Measurements from ENCODE around the gene AGPAT3.

Gene AGPAT3

DNA sequence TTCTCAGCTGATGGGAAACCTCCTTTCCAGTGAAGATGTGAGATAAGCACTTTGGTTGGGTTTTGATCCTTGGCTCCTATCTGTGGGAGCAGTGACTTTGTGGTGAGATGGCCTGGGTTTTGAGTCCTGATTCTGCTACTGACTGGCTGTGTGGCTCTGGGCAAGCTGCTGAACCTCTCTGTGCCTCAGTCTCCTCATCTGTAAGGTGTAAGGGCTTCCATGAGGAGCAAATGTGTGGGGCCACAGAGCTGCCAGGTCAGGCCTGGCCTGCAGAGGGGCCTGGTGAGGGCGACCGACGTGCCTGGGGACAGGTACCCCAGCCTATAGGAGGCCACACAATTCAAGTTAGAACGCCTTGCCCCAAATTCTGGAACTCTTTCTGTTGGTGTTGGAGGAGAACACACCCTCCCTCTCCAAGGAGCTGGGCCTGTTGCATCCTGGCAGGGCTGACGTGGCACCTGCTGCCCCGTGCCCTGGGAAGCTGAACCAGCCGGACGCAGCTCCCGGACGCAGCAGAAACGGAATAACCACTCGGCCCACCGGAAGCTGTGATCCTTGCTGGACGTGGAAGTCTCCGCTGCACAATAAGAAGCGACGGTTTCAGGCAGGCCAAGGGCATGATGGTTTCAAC is 62.7 kb downstream of the AGPAT3 start:
- no peak for DNase-seq

DNA sequence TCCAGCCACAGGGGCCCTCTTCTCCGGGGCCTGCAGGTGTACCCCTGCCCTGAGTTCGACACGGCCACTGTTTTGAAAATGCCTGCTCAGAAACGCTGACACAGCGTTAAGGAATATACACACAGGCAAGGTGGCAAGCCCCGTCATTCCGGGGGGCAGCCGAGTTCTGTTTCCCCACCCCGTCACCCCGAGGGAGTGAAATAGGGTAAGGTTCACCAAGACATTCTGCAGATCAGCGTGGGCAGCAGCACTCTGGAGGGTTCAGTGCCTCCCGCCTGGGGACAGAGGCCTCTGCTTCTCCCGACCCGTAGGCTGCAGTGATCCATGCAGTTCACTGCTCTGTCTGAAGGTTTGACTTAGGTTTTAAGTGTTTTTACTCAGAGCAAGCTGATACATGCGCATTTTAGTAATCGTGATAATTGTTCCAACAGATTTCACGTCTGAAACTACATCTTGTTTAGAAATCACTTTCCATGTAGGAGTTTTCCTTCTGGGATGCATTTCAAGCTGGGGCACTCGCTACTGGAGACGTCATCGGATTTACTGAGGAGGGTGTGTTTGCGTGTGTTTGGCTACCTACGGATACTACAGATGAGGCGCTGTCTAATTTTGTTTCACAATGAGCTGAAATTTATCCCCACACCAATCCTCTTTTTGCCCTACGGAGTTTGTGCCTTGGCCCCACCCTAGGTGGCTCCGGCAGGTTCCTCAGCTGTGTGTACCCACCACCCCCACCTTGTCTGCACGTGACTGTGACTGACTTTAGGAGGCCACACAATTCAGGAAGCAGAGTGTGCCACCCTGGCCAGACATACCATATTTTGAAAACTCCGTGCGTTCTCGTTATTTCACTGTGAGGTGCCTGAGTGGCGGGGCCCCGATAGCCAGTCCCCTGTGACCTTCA is 63.5 kb downstream of the AGPAT3 start:
- no peak for DNase-seq

DNA sequence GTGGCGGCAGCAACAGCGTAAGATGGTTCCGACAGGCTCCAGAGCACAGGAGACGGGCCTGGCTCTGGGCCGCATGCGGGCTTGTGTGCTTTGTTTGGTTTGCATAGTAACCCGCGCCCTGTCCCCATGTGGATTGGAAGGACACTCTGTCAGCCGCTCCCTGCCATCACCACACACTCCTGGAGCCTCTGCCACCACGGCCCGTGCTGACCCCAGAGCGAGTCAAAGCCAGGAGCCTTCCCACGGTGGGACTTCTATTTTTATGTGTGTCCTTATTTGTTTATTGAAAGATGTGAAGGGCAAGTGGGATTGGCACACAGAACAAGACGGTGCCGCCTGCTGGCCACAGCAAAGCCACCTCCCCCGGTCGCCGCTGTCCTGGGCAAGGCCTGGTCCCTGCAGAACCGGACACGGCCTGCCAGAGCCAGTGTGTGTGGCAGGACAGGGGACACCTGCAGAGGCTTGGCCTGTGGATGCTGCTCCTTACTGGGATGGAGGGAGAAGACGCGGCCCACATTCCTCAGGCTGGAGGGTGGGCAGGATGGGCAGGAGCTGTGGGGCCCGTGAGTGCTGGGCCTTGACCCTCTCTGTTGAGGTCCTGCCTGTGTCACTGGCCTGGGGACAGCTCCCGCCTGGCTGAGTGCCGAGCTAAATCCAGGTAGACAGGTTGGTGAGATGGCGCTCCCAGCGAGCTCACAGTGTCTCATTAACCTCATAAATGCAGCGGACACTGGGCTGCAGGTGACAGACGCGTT is 64.4 kb downstream of the AGPAT3 start:
- no peak for DNase-seq

DNA sequence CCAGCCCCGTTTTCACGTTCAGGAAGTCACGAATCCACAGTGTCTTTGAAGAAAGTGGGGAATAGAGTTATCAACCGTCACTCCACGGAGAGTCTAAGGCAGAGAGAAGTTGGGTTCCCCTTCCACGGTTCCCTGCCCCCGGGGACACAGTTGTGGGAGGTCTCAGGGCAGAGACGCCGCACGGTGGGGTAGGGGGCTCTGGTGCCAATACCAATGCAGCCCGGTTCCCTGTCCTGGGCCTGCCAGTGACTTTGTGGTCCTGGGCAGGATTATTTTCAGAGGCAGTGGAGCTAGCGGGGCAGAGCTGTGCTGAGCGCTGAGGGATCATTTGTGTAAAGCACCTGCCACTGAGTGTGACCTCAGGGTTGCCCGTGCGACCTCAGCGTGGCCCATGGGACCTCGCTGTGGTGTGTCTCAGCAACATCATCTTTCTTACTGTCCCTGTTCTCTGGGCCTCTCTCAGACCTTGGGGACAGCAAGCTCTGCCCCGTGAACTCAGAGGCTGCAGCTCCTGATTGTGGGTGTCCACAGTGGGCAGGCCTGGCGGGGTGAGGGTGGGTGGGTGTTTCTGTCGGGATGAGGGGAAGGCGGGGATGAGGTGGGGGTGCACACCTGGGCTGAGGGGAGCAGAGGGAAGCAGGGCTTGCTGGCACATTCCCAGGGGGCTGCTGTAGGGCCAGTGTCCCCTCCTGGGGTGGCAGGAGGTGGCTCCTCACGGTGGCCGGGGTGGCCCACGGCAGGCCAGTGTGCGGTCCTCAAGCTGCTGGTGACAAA is 65.2 kb downstream of the AGPAT3 start:
- DNase-seq, result no peak

DNA sequence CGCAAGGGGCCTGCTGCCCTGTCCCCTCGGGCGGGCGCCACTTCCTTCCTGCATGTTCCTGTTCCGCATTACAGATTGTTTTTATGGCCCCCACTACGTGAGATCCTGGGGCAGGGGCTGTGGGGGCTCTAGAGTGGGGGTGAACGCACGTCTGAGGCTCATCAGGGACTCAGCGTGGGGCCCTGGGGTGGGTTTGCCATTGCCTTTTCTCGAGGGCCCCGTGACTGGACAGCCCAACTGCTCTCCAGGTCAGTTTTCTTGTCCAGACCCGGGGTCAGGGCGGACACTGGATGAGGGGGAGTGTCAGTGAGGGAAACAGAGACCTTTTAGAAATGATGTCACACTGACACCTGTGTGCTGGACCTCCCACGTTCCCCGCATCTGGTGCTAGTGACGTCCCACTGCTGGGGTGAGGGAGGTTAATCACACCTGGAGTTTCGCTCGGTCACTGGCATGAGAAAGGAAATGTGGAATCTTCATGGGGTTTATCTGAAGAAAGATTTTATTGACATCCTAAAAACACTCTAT is 65.9 kb downstream of the AGPAT3 start:
- DNase-seq, result no peak

DNA sequence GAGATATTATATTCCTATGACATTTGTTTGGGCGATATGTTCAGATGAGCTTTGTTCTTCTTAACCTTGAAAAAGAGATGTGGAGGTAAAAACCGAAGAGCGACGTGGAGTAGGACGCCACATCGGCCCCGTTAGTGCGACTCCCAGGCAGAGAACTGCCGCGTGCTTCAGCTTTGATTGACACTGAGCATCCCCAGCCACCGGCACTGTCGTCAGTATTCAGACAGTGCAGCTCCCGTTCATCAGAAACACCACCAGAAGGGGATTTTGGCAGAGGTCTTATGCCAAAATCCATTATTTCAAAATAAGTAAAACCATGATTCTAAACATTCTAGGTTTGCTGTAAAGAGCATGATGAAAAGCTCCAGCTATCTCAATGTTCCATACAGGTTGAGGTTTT is 66.5 kb downstream of the AGPAT3 start:
- no peak for DNase-seq

DNA sequence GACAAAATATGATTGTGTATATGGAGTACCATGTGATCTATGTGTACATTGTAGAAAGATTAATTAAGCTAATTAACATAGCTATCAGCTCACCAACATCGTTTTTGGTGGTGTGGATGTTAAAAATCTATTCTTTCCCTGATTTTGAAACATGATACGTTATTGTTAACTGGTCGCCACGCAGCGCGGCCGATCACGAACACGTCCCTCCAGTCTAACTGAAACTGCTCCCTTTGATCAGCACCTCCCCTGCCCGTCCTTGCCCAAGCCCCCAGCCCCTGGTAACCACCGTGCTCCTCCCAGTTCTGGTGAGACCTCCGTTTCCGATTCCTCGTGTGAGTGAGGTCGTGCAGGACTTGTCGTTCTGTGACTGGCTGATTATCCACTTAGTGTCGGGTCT is 67.0 kb downstream of the AGPAT3 start:
- no peak for DNase-seq

DNA sequence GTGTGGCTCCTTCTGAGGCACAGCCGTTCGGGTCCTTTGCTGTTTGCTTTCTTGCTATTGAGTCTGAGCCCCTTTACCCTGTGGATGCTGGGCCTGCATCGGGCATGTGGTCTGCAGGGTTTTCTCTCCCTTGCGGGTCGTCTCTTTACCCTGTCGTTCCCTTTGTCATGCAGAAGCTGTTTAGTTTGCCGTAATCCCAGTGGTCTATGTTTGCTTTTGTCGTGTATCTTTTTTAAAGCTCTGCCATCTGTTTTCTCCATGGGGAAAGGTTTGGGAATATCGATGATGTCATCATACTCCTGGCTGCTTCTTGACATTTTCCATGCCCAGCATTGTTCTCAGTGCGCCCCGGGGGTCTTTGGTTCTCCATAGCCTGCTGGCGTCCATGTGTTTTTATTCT is 68.2 kb downstream of the AGPAT3 start:
- no peak for DNase-seq

DNA sequence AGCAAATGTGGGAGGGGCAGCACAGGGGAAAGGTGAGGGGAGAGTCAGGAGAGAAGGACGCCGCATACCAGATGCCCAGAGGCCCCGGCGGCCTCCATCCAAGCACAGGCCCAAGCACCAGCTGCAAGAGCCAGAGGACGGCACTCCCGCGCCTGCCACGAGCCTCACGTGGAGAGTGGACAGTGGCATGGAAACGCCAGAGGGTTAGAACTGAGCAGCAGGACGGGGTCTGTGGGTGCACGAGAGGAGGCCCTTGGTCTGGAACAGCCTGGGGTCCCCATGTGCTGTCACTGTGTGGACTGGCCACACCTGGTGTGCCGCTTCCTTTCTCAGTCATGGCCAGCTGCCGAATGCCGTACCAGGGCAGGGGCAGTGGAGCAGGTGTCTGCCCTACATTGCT is 68.7 kb downstream of the AGPAT3 start:
- no peak for DNase-seq

DNA sequence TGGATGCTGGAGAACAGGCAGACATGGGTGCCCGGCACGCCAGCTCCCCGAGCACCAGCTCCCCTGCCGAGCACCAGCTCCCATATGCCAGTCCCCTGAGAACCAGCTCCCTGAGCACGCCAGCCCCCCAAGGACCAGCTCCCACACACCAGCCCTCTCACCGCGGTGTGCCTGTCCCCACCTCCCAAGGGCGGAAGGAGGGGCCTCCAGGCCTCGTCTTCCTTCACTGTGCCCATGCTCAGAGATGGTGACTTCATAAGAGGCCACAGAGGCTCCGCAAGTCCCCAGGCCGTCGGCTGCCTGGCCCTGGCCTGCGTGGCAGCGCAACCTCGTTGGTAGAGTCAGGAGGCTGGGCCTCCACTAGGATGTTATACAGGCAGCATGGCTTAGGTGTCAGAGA is 69.1 kb downstream of the AGPAT3 start:
- no peak for DNase-seq

DNA sequence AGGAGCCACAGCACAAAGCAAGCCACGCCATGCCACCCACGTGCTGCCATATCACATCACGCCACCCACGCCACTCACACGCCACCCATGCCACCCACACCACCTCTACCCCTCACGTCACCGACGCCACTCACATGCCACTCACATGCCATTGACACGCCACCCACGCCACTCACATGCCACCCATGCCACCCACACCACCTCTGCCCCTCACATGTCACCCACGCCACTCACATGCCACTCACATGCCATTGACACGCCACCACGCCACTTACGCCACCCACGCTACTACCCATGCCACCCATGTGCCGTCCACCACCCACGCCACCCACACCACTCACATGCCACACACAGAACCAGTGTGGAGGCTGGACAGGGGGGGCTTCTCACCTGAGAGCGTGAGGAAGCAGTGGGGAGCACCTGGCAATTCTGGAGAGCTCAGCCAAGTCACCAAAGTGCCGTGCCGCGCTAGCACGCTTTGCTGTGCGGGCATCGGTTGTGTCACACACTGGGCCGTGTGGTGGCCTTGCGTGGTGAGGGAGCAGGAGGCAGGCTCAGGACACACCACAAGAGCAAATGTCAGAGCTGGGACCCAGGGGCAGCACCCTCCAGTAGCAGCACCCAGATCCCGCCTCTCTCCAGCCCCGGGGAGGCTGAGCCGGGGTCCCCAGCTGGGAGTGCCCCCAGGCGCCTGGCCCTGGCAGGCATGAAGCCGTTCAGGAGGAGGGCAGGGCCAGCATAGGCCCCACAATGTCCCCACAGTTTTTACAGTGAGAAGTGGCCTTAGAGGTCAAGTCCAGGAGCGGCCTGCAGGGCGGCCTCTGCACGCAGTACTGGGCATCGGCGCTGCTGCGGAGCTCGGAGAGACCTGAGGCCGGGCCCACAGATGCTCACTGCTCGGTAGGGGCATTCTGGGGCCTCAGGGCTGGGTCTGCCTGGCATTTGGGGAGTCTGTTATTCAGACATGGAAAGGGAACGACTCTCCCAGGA is 70.0 kb downstream of the AGPAT3 start:
- no peak for DNase-seq

DNA sequence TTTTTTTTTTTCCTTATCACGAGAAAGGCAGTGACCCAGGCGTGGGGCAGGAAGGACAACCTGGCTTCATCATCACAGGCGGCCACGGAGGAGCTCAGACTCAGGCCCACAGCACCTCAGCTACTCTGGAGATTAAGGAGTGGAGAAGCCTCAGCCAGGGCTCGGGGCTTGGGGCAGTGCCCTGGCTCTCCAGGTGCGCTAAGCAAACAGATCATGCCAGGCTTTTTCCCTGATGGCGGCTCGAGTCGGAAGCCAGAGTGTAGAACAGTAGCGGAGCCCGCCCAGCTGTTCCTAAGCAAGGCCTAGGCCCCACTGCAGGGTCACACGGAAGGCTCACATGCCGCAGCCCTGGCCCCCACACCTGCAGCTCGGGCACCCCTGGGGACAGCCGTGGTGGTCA is 70.7 kb downstream of the AGPAT3 start:
- DNase-seq, result no peak

DNA sequence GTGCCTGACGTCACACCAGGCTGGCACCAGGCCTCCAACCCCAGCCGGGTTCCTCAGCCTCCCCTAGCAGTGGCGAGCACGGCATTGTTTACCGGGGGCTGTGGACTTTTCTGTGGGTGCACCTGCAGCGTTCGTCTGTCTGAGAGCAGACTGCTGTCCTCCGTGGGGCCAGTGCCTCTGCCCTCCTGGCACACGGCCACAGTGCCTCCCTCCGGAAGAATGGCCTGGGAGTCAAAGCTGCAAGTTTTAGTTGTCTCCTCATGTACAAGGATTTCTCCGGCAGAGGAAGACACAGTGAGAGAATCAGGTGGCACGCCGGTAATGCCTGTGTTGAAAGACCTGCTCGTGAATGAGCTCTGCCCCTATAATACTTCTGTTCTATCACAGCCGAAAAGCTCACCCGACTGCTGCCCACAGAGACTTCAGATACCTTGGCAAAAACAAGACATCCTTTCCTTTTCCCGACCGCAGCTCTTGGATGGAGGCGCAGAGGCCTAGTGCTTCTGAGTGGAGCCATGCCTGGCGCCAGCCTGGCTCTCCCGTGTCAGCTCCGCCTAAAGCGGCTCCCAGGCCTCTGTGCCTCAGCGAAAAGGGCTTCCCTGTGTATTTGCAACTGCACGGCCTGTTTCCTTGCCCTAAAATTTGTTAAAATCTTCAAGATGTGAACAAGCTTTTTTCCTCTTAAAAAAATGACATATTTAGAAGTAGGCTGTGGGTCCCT is 71.4 kb downstream of the AGPAT3 start:
- DNase-seq, result no peak

DNA sequence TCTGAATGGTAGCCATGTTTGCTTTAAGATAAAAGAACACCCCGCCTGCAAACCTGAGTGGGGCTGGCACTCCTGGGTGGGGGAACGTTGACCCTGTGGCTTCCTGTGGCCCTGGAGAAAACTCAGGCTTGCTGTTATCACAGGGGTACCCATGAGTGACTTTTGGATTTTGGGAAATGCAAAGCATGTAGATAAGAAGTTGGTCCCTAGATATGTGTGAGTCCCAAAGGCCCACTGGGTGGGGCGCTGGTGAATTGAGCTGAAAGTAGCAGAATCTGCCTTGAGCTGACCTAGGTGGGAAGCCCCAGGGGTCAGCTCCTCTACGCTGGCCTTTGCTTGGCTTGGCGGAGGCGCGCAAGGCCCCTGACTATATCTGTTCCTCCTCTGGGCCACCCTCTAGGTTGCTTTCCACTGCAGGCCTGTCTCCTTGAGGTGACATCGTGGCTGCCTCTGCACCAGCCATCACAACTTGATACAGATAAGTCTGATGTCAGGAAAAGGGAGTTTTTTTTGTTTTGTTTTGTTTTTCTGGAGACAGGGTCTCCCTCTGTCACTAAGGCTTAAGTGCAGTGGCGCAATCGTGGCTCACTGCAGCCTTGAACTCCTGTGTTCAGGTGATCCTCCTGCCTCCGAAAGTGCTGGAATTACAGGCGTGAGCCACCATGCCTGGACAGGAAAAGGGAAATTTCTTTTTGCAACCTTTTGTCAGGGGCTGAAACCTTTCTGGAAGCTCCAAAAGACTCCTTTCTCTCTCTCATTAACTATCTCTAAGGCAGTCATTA is 72.2 kb downstream of the AGPAT3 start:
- DNase-seq, result no peak

DNA sequence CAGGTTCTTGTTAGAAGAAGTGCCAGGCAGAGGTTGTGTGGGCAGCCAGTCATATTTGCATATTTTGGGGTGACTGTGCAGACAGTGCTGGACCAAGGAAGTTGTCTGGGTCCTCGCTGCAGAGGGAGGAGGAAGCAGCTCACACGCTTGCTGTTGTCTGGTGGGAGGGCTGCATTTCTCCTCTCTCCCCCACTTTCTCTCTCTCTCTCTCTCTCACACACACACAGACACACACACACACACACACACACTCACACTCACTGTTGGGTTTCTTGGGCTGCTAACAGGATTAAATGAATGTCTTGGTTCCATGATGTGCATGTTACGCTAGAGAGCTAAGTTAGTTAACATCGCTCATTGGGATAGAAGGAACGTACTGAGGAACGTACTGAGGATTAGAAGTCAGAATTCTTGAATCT is 72.9 kb downstream of the AGPAT3 start:
- DNase-seq, result no peak

DNA sequence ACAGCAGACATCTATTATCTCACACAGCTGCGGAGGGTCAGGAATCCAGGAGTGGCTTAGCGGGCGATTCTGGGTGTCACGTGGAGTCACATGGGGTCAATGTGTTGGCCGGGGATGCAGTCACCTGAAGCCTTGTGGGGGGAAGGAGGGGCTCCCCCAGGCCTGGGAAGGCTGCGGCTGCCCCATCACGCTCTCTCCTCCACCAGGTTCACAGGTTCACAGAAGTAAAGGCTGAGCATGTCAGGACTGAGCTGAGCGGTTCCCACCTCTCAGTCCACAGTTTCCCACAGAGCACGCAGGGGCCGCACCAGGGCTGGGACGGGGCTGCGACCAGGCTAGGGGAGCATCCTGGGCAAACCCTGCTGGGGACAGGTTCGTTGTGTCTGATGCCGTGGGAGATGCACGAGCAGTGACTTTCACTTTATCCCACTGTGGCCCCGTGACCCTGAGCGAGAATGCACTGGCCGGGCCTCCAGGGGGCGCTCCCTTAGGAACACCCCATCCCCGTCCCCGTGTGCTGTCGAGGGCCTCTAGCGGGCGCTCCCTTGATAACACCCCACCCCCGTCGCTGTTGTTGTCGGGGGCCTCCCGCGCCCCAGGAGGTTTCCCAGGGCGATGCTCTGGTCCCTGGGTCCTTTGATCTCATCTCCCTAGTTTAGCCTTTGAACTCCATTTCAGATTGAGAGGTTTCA is 73.9 kb downstream of the AGPAT3 start:
- peak; percentile 95 for DNase-seq

DNA sequence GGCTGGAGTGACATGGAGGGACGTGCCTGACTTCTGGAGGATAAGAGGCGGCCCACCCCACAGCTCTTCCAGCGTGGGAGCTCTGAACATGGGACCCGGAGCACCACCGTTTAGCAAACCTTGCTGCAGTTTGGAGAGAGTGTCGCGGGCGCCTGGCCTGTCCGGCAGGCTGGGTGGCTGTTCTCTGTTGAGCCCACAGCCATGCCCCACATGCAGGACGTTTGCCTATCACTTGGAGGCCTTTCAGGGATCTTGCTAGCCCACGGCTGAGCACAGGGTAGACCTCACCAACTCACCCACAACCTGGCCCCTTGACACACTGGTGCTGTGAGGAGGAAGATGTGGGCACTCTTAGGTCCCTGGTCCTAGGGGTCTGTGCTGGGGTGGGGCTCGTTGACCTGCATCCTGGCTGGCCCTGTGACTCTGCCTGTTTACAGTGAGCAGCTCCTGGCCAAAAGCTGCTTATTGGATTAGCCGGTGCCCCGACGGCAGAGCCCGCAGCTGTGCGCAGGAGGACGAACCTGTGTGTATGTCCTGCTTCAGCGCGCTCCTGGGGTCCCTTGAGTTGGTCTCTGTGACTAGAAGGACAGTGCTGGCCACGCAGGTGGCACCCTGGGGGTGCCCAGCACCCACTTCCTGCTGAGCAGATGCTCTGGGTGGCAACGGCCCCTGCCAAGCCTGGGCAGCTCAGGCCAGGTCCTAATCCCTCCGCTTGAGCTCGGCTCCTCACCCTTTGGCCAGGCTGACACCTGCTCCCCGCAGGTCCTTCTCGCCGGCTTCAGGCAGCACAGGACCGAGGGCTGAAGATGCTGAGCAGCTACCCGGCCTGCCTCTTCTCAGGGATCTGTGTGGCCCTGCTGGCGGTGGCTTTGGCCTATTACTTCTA is 74.7 kb downstream of the AGPAT3 start:
- no peak for DNase-seq

All from activated CD8-positive, alpha-beta memory T cell treated with anti-CD3 and anti-CD28 coated beads, Interleukin-2, amount 50 U/mL, for 48 hours (primary cell).